NCI-H82 treated with DMSO at 0.1 percent for 48 hours (cell line): ENCODE measurements around the gene DNAJC13.

Experiments used
- DNase-seq: peaks from one replicate; lab custom pipeline; 2025; ENCODE audit not compliant: unreplicated experiment; lab: John Stamatoyannopoulos, UW

DNAJC13 gene

DNA sequence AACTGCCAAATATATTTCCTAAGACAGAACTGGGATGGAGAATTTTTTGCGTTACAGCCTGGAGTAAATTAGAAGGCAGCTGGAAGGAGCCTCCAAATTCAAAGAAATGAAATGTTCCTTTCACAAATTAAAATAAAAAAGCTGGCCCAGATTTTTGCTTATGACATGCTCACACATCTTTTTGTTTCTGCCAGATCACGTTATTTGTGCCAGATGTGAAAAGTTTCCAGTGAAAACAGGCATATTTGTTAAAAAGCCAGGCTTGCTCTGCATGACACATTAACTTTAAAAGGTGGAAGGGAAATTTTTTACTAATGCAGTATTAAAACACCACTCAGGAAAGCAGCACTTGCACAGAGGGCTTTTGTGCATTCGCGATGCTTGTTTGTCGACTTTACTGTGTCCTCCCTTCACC is 156.5 kb downstream of the DNAJC13 start:
- no peak for DNase-seq

- no peak for DNase-seq
Observed at GRCh38 chr3:132587401-132587800, 170.1 kb downstream of the DNAJC13 start.
